ENCODE data around the gene UAP1. TPM values are rescaled to one million over a fixed set of nuclear protein-coding genes. Genes with fewer than 3 reads are reported as not detected.

The UAP1 gene
- total RNA-seq, 1 donor from 2014 or later, result 13.4 TPM

GRCh38 chr1:162536511-162536910, 25.0 kb upstream of the UAP1 start:
- no peak for ATAC-seq (ENCODE audit: low read depth)
- Mint-ChIP-seq H3K36me3 (ENCODE audit: low read depth) (no peaks in the 10 kb centered on the region), H3K4me3 (no peak overlapping the region), H3K27me3 (no peaks in the 10 kb centered on the region), H3K4me1 (peaks cover 3% of the 10 kb centered on the region), H3K27ac (no peak overlapping the region), H3K9me3 (no peaks in the 10 kb centered on the region)
- intact Hi-C loops (cut with micrococcal nuclease), result no loop called here
- no peak for DNase-seq
- POLR2A ChIA-PET, result no interaction called here
- no peak for TF ChIP-seq CTCF (IDR thresholded peaks at IDR 0.05)
- CTCF ChIA-PET, result no interaction called here

GRCh38 chr1:162537216-162537615, 24.3 kb upstream of the UAP1 start:
- intact Hi-C loops (cut with micrococcal nuclease), result no loop called here
- no peak for TF ChIP-seq CTCF (IDR thresholded peaks at IDR 0.05)
- Mint-ChIP-seq H3K9me3 (no peaks in the 10 kb centered on the region), H3K4me3 (no peak overlapping the region), H3K36me3 (ENCODE audit: low read depth) (no peaks in the 10 kb centered on the region), H3K4me1 (no peaks in the 10 kb centered on the region), H3K27ac (no peak overlapping the region), H3K27me3 (no peaks in the 10 kb centered on the region)
- CTCF ChIA-PET, result no interaction called here
- ATAC-seq (ENCODE audit: low read depth), result no peak
- POLR2A ChIA-PET, result no interaction called here
- no peak for DNase-seq

DNA sequence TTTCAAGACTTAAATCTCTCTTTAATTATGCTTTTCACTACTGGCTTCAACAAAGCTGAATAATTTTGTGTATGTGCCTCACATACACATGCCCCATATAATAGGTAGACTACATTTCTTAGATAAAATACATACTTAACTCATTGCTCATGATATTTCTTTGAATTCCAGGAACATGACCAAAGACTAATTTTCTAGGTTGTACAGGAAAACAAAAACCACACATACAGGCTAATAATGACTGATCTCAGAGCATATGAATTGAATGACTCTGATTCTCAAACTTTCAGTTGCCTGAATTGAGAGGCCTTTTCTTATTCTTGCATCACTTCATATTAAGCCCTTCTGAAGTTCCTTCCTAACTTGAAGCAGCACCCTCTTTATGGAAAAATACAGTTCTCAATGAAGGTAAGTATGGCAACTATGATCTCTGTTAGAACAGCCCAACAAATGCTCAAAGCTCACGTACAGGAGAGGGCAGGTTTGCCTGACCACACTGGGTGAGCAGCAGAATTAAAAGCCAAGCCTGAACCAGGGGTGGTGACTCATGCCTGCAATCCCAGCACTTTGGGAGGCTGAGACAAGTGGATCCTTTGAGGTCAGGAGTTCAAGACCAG, 22.6 kb upstream of the UAP1 start:
- no peaks in the 10 kb centered on the region for H3K36me3 Mint-ChIP-seq (ENCODE audit: low read depth)
- no peaks in the 10 kb centered on the region for H3K27me3 Mint-ChIP-seq
- H3K4me3 Mint-ChIP-seq, result no peak overlapping the region
- H3K27ac Mint-ChIP-seq, result peak overlapping the region; percentile 14
- no peaks in the 10 kb centered on the region for H3K9me3 Mint-ChIP-seq
- DNase-seq (no peak), ATAC-seq (ENCODE audit: low read depth) (no peak)
- no peak for TF ChIP-seq CTCF (IDR thresholded peaks at IDR 0.05)
- intact Hi-C loops (cut with micrococcal nuclease), result no loop called here
- H3K4me1 Mint-ChIP-seq, result no peaks in the 10 kb centered on the region
- POLR2A ChIA-PET, result interaction anchor here (0.6 kb wide), 1 partner anchor 9 kb away, joined by 5 read pairs; no protein-coding TSS in a partner anchor
- CTCF ChIA-PET, result no interaction called here

- H3K36me3 Mint-ChIP-seq (ENCODE audit: low read depth), result no peaks in the 10 kb centered on the region
- no peaks in the 10 kb centered on the region for H3K4me1 Mint-ChIP-seq
- no peak for ATAC-seq (ENCODE audit: low read depth)
- H3K27me3 Mint-ChIP-seq, result no peaks in the 10 kb centered on the region
- DNase-seq, result no peak
- TF ChIP-seq CTCF (IDR thresholded peaks at IDR 0.05), result no peak
- H3K9me3 Mint-ChIP-seq, result peaks cover 2% of the 10 kb centered on the region
- no peak overlapping the region for H3K27ac Mint-ChIP-seq
- CTCF ChIA-PET, result no interaction called here
- no peak overlapping the region for H3K4me3 Mint-ChIP-seq
- POLR2A ChIA-PET, result no interaction called here
- intact Hi-C loops (cut with micrococcal nuclease), result no loop called here
These were observed 19.8 kb upstream of the UAP1 start for GRCh38 chr1:162541619-162542141.

DNA sequence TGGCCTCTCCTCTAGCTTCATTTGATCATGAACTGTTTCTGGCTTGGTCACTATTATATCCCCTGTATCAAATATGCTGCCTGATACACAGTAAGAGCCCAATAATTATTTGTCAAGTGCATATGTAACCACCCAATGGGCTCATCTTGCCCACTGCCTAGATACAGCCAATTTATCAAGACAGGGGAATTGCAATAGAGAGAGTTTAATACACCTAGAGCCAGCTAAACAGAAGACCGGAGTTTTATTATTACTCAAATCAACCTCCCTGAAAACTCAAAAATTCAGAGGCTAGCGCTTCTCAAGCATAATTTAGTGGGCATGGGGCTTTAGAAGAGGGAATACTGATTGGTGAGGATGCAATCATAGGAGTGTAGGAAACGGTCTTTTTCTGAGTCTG, 18.3 kb upstream of the UAP1 start:
- no peak for TF ChIP-seq CTCF (IDR thresholded peaks at IDR 0.05)
- ChIA-PET CTCF (no interaction called here), POLR2A (no interaction called here)
- Mint-ChIP-seq H3K27ac (no peak overlapping the region), H3K4me1 (no peaks in the 10 kb centered on the region), H3K27me3 (no peaks in the 10 kb centered on the region), H3K9me3 (peaks cover 2% of the 10 kb centered on the region), H3K4me3 (no peak overlapping the region), H3K36me3 (ENCODE audit: low read depth) (no peaks in the 10 kb centered on the region)
- no peak for ATAC-seq (ENCODE audit: low read depth)
- intact Hi-C loops (cut with micrococcal nuclease), result no loop called here
- DNase-seq, result no peak
